ENCODE results near the gene CAPN1. TPM values are rescaled to one million over a fixed set of nuclear protein-coding genes. Genes with fewer than 3 reads are reported as not detected.

The CAPN1 gene
- total and polyA plus RNA-seq, 2 of the 13 experiments (the other 11 are each of a cell fraction or from before 2014, with no cell fraction given): 57.3 to 82.6 TPM

- peak; percentile 51; the same call in 1 of the 2 replicates for TF ChIP-seq TFAP4 (IDR thresholded peaks at IDR 0.05; ENCODE audit: borderline replicate concordance, low read depth)
- TF ChIP-seq ARHGAP35 (CRISPR knock-in tag; IDR thresholded peaks at IDR 0.05; ENCODE audit: borderline replicate concordance): peak; percentile 53; the same call in 1 of the 2 replicates
- TF ChIP-seq ZMYM3 (CRISPR knock-in tag; IDR thresholded peaks at IDR 0.05): peak; percentile 88
- peak; percentile 40; the same call in 1 of the 2 replicates for TF ChIP-seq ZNF713 (CRISPR knock-in tag; IDR thresholded peaks at IDR 0.05)
- no peak for TF ChIP-seq ZNF256 (CRISPR knock-in tag; conservative IDR thresholded peaks at IDR 0.05)
- 0 out of 2 replicates have a peak, but pooled peaks have one; percentile 46 for TF ChIP-seq CBFB (CRISPR knock-in tag; IDR thresholded peaks at IDR 0.05)
- TF ChIP-seq EP300 (IDR thresholded peaks at IDR 0.05; ENCODE audit: low read depth in 2 of 2, low read length in 2 of 2): no peak
- TF ChIP-seq EP300 (CRISPR knock-in tag; IDR thresholded peaks at IDR 0.05; ENCODE audit: borderline replicate concordance): no peak
- TF ChIP-seq MEF2D (CRISPR knock-in tag; IDR thresholded peaks at IDR 0.05): peak; percentile 25; the same call in 1 of the 2 replicates
- no peak; the same call in 1 of the 2 replicates for TF ChIP-seq SAFB2 (CRISPR knock-in tag; IDR thresholded peaks at IDR 0.05; ENCODE audit: borderline replicate concordance, low read depth)
- TF ChIP-seq, protein P1, sequence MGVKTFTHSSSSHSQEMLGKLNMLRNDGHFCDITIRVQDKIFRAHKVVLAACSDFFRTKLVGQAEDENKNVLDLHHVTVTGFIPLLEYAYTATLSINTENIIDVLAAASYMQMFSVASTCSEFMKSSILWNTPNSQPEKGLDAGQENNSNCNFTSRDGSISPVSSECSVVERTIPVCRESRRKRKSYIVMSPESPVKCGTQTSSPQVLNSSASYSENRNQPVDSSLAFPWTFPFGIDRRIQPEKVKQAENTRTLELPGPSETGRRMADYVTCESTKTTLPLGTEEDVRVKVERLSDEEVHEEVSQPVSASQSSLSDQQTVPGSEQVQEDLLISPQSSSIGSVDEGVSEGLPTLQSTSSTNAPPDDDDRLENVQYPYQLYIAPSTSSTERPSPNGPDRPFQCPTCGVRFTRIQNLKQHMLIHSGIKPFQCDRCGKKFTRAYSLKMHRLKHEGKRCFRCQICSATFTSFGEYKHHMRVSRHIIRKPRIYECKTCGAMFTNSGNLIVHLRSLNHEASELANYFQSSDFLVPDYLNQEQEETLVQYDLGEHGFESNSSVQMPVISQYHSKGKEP (CRISPR knock-in tag; IDR thresholded peaks at IDR 0.05): no peak
- TF ChIP-seq MYC (CRISPR knock-in tag; IDR thresholded peaks at IDR 0.05; ENCODE audit: borderline replicate concordance): peak; percentile 50; the same call in 1 of the 2 replicates
- peak; percentile 41; the same call in 1 of the 2 replicates for TF ChIP-seq RXRB (CRISPR knock-in tag; IDR thresholded peaks at IDR 0.05; ENCODE audit: borderline replicate concordance)
- TF ChIP-seq DMAP1 (CRISPR knock-in tag; IDR thresholded peaks at IDR 0.05): peak; percentile 27; the same call in 1 of the 2 replicates
- 0 out of 2 replicates have a peak, but pooled peaks have one; percentile 25 for TF ChIP-seq POGZ (CRISPR knock-in tag; IDR thresholded peaks at IDR 0.05)
- peak; percentile 25; the same call in 1 of the 2 replicates for TF ChIP-seq FOSL2 (CRISPR knock-in tag; IDR thresholded peaks at IDR 0.05)
- TF ChIP-seq, protein P2, sequence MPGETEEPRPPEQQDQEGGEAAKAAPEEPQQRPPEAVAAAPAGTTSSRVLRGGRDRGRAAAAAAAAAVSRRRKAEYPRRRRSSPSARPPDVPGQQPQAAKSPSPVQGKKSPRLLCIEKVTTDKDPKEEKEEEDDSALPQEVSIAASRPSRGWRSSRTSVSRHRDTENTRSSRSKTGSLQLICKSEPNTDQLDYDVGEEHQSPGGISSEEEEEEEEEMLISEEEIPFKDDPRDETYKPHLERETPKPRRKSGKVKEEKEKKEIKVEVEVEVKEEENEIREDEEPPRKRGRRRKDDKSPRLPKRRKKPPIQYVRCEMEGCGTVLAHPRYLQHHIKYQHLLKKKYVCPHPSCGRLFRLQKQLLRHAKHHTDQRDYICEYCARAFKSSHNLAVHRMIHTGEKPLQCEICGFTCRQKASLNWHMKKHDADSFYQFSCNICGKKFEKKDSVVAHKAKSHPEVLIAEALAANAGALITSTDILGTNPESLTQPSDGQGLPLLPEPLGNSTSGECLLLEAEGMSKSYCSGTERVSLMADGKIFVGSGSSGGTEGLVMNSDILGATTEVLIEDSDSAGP (CRISPR knock-in tag; IDR thresholded peaks at IDR 0.05; ENCODE audit: borderline replicate concordance): peak; percentile 68; the same call in 1 of the 2 replicates
- TF ChIP-seq ZNF225 (CRISPR knock-in tag; IDR thresholded peaks at IDR 0.05): peak; percentile 77; the same call in 1 of the 2 replicates
- peak; percentile 49 for TF ChIP-seq ASH2L (IDR thresholded peaks at IDR 0.05; ENCODE audit: insufficient read length, low read depth, low read length)
- peak; percentile 49; the same call in 1 of the 2 replicates for TF ChIP-seq ZNF800 (CRISPR knock-in tag; IDR thresholded peaks at IDR 0.05)
- no peak for TF ChIP-seq PLRG1 (conservative IDR thresholded peaks at IDR 0.05)
- TF ChIP-seq IRF9 (CRISPR knock-in tag; IDR thresholded peaks at IDR 0.05; ENCODE audit: borderline replicate concordance): peak; percentile 51; the same call in 1 of the 2 replicates
Measured at GRCh38 chr11:65180877-65181568, 705 bp upstream of the CAPN1 start (continued).
